GM12872 (cell line): ENCODE data around the gene KIFC3.

Source experiments
- CTCF ChIP-seq: IDR thresholded peaks from 3 replicates; pipeline ENCODE4 v1.5.1; 2011; ENCODE audit warnings: low read depth, mild to moderate bottlenecking, low read length, moderate library complexity; ENCODE audit not compliant: insufficient read depth

Gene KIFC3

DNA sequence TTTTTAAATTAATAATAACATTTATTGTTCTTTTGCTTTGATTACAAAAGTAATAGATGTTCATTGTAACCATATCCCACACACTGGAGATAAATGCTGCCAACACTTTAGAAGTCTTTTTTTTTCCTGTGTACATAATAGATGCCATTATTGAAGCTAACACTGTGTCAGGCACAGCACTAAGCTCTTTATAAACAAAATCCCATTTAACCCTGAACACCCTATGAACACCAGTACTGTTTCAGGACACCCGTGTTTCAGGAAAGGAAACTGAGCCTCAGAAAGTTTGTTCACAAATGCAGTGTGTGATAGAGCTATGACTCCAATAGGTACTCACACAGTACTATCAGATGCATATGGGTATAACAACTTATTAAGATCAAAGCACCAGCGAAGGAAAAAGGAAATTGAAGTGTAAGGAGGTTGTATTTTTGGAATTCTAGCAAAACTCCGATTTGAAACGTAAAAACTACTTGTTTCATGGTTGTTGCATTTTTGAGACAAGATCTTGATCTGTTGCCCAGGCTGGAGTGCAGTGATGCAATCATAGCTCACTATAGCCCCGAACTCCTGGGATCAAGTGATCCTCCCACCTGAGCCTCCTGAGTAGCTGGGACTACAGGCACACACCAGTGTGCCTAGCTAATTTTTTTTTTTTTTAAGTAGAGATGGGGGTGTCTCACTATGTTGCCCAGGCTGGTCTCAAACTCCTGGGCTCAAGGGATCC lies 2.0 kb upstream of the KIFC3 start:
- no peak for TF ChIP-seq CTCF

- TF ChIP-seq CTCF, result no peak
Observed at GRCh38 chr16:57803134-57803990, 1.1 kb upstream of the KIFC3 start.

GRCh38 chr16:57801809-57802340 lies 416 bp downstream of the KIFC3 start:
- no peak for TF ChIP-seq CTCF

DNA sequence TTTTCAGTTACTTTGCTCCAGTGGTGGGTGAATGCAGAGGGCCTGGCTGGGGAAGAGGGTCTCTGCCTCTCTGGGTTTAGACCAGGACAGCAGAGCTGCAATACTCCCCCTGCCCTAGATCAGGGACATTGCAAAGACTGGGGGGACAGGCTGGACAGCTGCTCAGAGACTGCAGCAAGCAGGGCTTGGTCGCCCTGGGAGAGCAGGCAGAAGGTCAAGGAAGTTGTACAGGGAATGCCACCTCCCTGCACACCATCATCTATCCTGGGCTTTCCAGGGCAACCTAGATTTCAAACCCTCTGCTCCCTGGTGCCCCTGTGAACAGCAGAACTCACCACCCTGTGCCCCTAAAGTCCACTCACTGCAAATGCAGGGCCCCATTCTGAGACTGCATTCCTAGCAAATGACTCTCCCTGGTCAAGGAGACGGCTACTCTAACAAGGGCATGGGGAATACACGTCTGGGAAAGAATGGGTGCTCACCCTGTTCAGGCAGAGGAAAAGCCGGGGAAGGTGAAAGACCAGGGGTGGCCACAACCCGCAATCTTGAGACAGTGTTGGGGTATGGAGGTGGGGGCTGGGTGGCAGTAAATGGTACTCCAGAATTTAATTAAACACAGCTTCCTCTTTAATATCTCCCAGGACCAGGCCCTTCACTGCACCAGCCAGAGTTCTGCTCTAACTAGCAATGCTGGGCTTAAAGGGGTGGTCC lies 1.0 kb downstream of the KIFC3 start:
- TF ChIP-seq CTCF, result no peak

GRCh38 chr16:57800200-57801097 lies 1.8 kb downstream of the KIFC3 start:
- no peak for TF ChIP-seq CTCF

DNA sequence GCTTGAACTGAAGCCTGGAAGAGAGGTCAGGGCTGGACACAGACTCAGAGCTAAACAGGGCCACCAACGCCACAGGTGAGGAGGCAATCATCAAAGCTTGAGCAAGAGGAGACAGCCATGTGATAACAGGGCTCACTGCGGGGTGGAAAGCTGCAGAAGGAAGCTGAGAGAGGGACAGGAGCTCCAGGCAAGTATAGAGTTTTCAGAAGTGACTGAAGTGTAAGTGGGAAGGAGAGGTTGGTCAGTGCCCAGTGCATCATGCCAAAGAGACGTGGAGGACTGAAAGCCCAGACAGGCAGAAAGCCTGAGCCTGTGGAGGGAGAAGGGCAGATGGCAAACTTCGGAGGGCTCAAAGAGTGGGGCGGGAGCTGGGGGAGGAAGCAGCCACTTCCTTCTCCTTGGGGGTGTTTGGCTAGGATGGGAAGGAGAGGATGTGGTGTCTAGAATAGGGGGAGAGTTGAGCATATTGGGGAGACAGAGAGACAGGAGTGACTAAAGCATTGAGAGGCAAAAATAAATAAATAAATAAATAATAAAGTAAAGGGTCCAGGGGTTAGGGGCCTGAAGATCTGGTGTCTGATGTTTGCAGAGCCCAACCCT lies 2.6 kb downstream of the KIFC3 start:
- no peak for TF ChIP-seq CTCF
